IMR-90 (cell line): ENCODE data around the gene RIMS3. TPM values are rescaled to one million over a fixed set of nuclear protein-coding genes. Genes with fewer than 3 reads are reported as not detected.

ENCODE experiments used
- ATAC-seq: fragments of 200-7000 bp; cut with Tn5 transposase; 2 replicates; pipeline ENCODE4 v1.9.1; 2020; ENCODE audit warnings: low read depth, mild to moderate bottlenecking, moderate library complexity
- BruUV-seq: library from RNA; stranded (reverse); fragments of 400-500 nt; replicated peaks from 2 replicates; lab custom pipeline; 2021; lab: Mats Ljungman, UMichigan
- CTCF ChIA-PET: fragments of 300-600 bp; formaldehyde crosslinking; extraction: SDS; loops from one replicate; lab custom pipeline; 2021; ENCODE audit warnings: antibody characterized with exemption; lab: Yijun Ruan, JAX
- POLR2A ChIA-PET: fragments of 300-600 bp; sonication (Branson Sonifier 250); formaldehyde crosslinking; loops from one replicate; lab custom pipeline; 2022; ENCODE audit warnings: antibody characterized with exemption; ENCODE audit not compliant: unreplicated experiment; lab: Charles Lee
- DNase-seq: peaks from one replicate; pipeline ENCODE4 v3.0.0; 2013
- H2AFZ ChIP-seq: replicated peaks from 2 replicates; pipeline ENCODE3; 2013; ENCODE audit warnings: low read length, mild to moderate bottlenecking; ENCODE audit not compliant: poor library complexity
- H2AK5ac ChIP-seq: 2 replicates; pipeline ENCODE4 v1.6.1; 2013; ENCODE audit warnings: low read depth, low read length, inconsistent platforms
- H2AK9ac ChIP-seq: replicated peaks from 2 replicates; pipeline ENCODE3; 2013; ENCODE audit warnings: mild to moderate bottlenecking, low read depth, low read length, moderate library complexity; ENCODE audit not compliant: poor library complexity
- H2BK120ac ChIP-seq: 2 replicates; pipeline ENCODE4 v1.6.1; 2013; ENCODE audit warnings: low read depth, low read length, inconsistent platforms
- H2BK15ac ChIP-seq: 3 replicates; pipeline ENCODE4 v1.6.1; 2013; ENCODE audit warnings: low read depth, low read length, inconsistent platforms
- H2BK20ac ChIP-seq: 2 replicates; pipeline ENCODE4 v1.6.1; 2013; ENCODE audit warnings: low read depth, mild to moderate bottlenecking, inconsistent platforms, low read length, moderate library complexity
- H2BK5ac ChIP-seq: 2 replicates; pipeline ENCODE4 v1.6.1; 2013; ENCODE audit warnings: mild to moderate bottlenecking, low read depth, low read length, inconsistent platforms; ENCODE audit not compliant: poor library complexity, severe bottlenecking
- H3K14ac ChIP-seq: replicated peaks from 2 replicates; pipeline ENCODE4 v1.6.1; 2013; ENCODE audit warnings: low read depth, low read length, inconsistent platforms
- H3K18ac ChIP-seq: 2 replicates; pipeline ENCODE4 v1.6.1; 2013; ENCODE audit warnings: low read depth, low read length, control low read depth
- H3K23ac ChIP-seq: 2 replicates; pipeline ENCODE4 v1.6.1; 2013; ENCODE audit warnings: low read depth, low read length, inconsistent platforms
- H3K27ac ChIP-seq: 2 replicates; pipeline ENCODE4 v1.5.1; 2013; ENCODE audit warnings: mild to moderate bottlenecking, control low read depth, low read length; ENCODE audit not compliant: insufficient read depth
- H3K27me3 ChIP-seq: 2 replicates; pipeline ENCODE4 v1.6.1; 2013; ENCODE audit warnings: low read length; ENCODE audit not compliant: control insufficient read depth, insufficient read depth
- H3K36me3 ChIP-seq: 2 replicates; pipeline ENCODE4 v1.6.1; 2013; ENCODE audit warnings: low read length, mixed read lengths; ENCODE audit not compliant: control insufficient read depth, insufficient read depth
- H3K4ac ChIP-seq: 2 replicates; pipeline ENCODE4 v1.6.1; 2013; ENCODE audit warnings: low read depth, low read length, inconsistent platforms
- H3K4me1 ChIP-seq: 2 replicates; pipeline ENCODE4 v1.6.1; 2013; ENCODE audit warnings: low read length, mixed read lengths; ENCODE audit not compliant: control insufficient read depth, insufficient read depth
- H3K4me2 ChIP-seq: 2 replicates; pipeline ENCODE4 v1.6.1; 2013; ENCODE audit warnings: low read depth, mild to moderate bottlenecking, control low read depth, low read length, moderate library complexity
- H3K4me3 ChIP-seq: 2 replicates; pipeline ENCODE4 v1.5.1; 2013; ENCODE audit warnings: low read depth, mild to moderate bottlenecking, control low read depth, low read length, moderate library complexity; ENCODE audit not compliant: insufficient read depth
- H3K56ac ChIP-seq: 2 replicates; pipeline ENCODE4 v1.6.1; 2013; ENCODE audit warnings: low read length, inconsistent platforms; ENCODE audit not compliant: insufficient read depth; ENCODE audit errors: extremely low read depth
- H3K79me1 ChIP-seq, 2 experiments: 2 replicates each; pipeline ENCODE4 v1.6.1; 2013; ENCODE audit warnings: low read length in 2 of 2, inconsistent platforms in 1 of 2, low read depth in 1 of 2
- H3K9ac ChIP-seq: 2 replicates; pipeline ENCODE4 v1.6.1; 2013; ENCODE audit warnings: low read depth, low read length, control low read depth
- H3K9me1 ChIP-seq: 2 replicates; pipeline ENCODE4 v1.6.1; 2013; ENCODE audit warnings: low read length, inconsistent platforms; ENCODE audit not compliant: insufficient read depth
- H3K9me3 ChIP-seq: 2 replicates; pipeline ENCODE4 v1.6.1; 2013; ENCODE audit warnings: low read length; ENCODE audit not compliant: control insufficient read depth, insufficient read depth
- H4K20me1 ChIP-seq: 2 replicates; pipeline ENCODE4 v1.6.1; 2013; ENCODE audit warnings: low read length, inconsistent platforms; ENCODE audit not compliant: insufficient read depth
- H4K5ac ChIP-seq: 2 replicates; pipeline ENCODE4 v1.6.1; 2013; ENCODE audit warnings: mild to moderate bottlenecking, low read depth, low read length, control low read depth
- H4K8ac ChIP-seq, 2 experiments: 2 replicates each; pipeline ENCODE4 v1.6.1; 2013; ENCODE audit warnings: low read depth in 2 of 2, low read length in 2 of 2, control low read depth in 1 of 2, inconsistent platforms in 1 of 2
- H4K91ac ChIP-seq: 2 replicates; pipeline ENCODE4 v1.6.1; 2013; ENCODE audit warnings: low read depth, low read length, inconsistent platforms; ENCODE audit not compliant: insufficient read depth
- BHLHE40 ChIP-seq: fragments of 150-350 bp; IDR thresholded peaks from 2 replicates; pipeline ENCODE4 v1.6.1; 2016; ENCODE audit warnings: mild to moderate bottlenecking, low read depth, low read length
- CEBPB ChIP-seq: IDR thresholded peaks from 2 replicates; pipeline ENCODE4 v1.6.1; 2012; ENCODE audit warnings: low read depth, low read length, improper control_type of control experiment
- CHD1 ChIP-seq: IDR thresholded peaks from 2 replicates; pipeline ENCODE4 v1.6.1; 2012; ENCODE audit warnings: low read depth, low read length, improper control_type of control experiment
- CTCF ChIP-seq: conservative IDR thresholded peaks from 2 replicates; pipeline ENCODE4 v1.5.1; 2012; ENCODE audit warnings: mild to moderate bottlenecking, low read depth, low read length, improper control_type of control experiment
- ELK1 ChIP-seq: fragments of 150-350 bp; IDR thresholded peaks from 2 replicates; pipeline ENCODE4 v1.6.1; 2016; ENCODE audit warnings: low read depth, mild to moderate bottlenecking, low read length, moderate library complexity, borderline replicate concordance
- FOS ChIP-seq: fragments of 150-350 bp; IDR thresholded peaks from 2 replicates; pipeline ENCODE4 v1.6.1; 2016; ENCODE audit warnings: low read depth, low read length
- MAZ ChIP-seq: IDR thresholded peaks from 2 replicates; pipeline ENCODE4 v1.6.1; 2012; ENCODE audit warnings: low read depth, mild to moderate bottlenecking, low read length, improper control_type of control experiment, moderate library complexity, borderline replicate concordance
- MXI1 ChIP-seq: IDR thresholded peaks from 2 replicates; pipeline ENCODE4 v1.6.1; 2012; ENCODE audit warnings: low read depth, mild to moderate bottlenecking, low read length, moderate library complexity, borderline replicate concordance
- NFE2L2 ChIP-seq: fragments of 150-350 bp; IDR thresholded peaks from 2 replicates; pipeline ENCODE4 v1.6.1; 2016; ENCODE audit warnings: low read depth, mild to moderate bottlenecking, low read length
- POLR2A ChIP-seq: IDR thresholded peaks from 2 replicates; pipeline ENCODE4 v1.6.1; 2012; ENCODE audit warnings: mild to moderate bottlenecking, low read depth, low read length
- RAD21 ChIP-seq: IDR thresholded peaks from 2 replicates; pipeline ENCODE4 v1.6.1; 2012; ENCODE audit warnings: low read length, improper control_type of control experiment
- SMC3 ChIP-seq: fragments of 150-350 bp; IDR thresholded peaks from 2 replicates; pipeline ENCODE4 v1.6.1; 2016; ENCODE audit warnings: low read depth, mild to moderate bottlenecking, antibody characterized with exemption, low read length, moderate library complexity
- USF2 ChIP-seq: fragments of 150-350 bp; IDR thresholded peaks from 2 replicates; pipeline ENCODE4 v1.6.1; 2017; ENCODE audit warnings: mild to moderate bottlenecking, antibody characterized with exemption, low read length, low read depth
- WGBS, 2 experiments: methylation state at CpG; one replicate each; pipeline versions ENCODE4 v1.1.5 to v1.1.7; 2013; ENCODE audit warnings: missing lambda C conversion rate in 2 of 2; ENCODE audit not compliant: insufficient read length in 1 of 2; ENCODE audit errors: extremely low coverage in 2 of 2; 5-methylcytosine and 5-hydroxymethylcytosine counted together
- dilution Hi-C: fragments of 300-500 bp; cut with HindIII; formaldehyde crosslinking; loops from one replicate; pipeline ENCODE4 v1.14.3; 2018; ENCODE audit warnings: low sequenced_read_pairs; ENCODE audit not compliant: unreplicated experiment
- in situ Hi-C: fragments of 300-500 bp; cut with MboI; formaldehyde crosslinking; loops from 3 replicates; pipeline ENCODE4 v1.14.3; 2019; ENCODE audit warnings: low sequenced_read_pairs, inconsistent platforms, mixed read lengths
- intact Hi-C: fragments of 100-400 bp; cut with micrococcal nuclease; formaldehyde crosslinking; loops from 2 replicates; pipeline ENCODE4 v1.10.0; 2022
- polyA plus RNA-seq, 3 experiments: library from polyadenylated mRNA; depleted of rRNA; stranded (reverse); fragments of >200 nt; gene quantifications; 2 replicates each; pipeline ENCODE4 v1.2.3, GENCODE V29; 2012; ENCODE audit warnings: low replicate concordance in 1 of 3
- total RNA-seq: library from RNA; depleted of rRNA; stranded (reverse); fragments of >200 nt; gene quantifications from 2 replicates; pipeline ENCODE4 v1.2.3, GENCODE V29; 2012

Gene RIMS3
- total and polyA plus RNA-seq, 2 of the 4 experiments (the other 2 are of a cell fraction), result 0.10 to 0.36 TPM

DNA sequence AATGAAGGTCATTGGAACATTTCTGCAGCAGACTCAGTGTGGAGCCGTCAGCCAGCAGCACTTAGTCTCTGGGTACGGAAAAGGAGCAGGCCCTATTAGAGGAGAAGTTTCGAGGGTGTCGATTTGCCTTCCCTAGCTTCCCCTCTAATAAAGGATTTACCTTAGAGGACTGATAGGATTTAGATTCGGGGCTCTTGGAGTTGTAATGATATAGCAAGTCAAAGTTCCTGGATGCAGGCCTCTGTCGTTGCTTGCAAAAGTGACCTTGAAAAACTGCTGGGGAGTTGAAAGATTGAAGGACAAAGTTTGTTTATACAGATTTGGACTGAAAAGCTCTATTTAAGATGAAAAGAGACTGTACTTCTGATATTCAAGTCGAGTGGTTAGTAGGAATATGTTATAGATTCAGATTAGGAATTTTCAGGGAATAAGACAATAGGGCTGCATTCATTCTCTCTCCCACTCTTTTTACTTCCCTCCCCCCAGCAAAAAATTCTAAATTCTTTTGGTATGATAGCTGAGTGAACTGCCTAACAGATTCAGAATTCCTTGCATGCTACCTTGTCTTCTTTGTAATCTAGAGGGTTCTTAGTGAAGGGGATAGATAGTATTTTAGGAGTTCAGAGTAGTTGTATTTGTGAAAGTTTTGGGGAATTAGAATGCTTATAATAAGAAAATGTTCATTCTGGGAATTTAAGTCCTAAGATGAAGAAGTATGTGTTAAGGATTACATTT lies 45.3 kb upstream of the RIMS3 start:
- H3K4ac ChIP-seq, result peak overlapping the region; percentile 17; the same call in 1 of the 2 replicates
- H3K4me2 ChIP-seq, result peak overlapping the region; percentile 86
- H4K5ac ChIP-seq, result peak overlapping the region; percentile 57
- H2BK5ac ChIP-seq, result peak overlapping the region; percentile 89
- ChIA-PET CTCF (interaction anchor here (1.2 kb wide), 1 partner anchor 9 kb away, joined by 3 read pairs; no protein-coding TSS in a partner anchor), POLR2A (interaction anchor here (0.6 to 1.4 kb wide), 2 partner anchors 19 to 1568 kb away, joined by 3 read pairs; partner anchors contain the start of gene NFYC)
- no peaks in the 10 kb centered on the region for H4K20me1 ChIP-seq
- H3K9ac ChIP-seq, result peak overlapping the region; percentile 68
- peaks cover 3% of the 10 kb centered on the region for H3K4me1 ChIP-seq
- H3K56ac ChIP-seq, result peak overlapping the region; percentile 50; the same call in 1 of the 2 replicates
- H3K36me3 ChIP-seq, result no peaks in the 10 kb centered on the region
- no peak overlapping the region for H2AK5ac ChIP-seq
- ATAC-seq (0 out of 2 replicates have a peak, but pooled peaks have one; percentile 6), DNase-seq (no peak)
- H2BK20ac ChIP-seq, result peak overlapping the region; percentile 22; the same call in 1 of the 2 replicates
- BruUV-seq, result no TSS peak
- no peak overlapping the region for H4K91ac ChIP-seq
- peaks cover 5% of the 10 kb centered on the region for H3K9me1 ChIP-seq
- H3K23ac ChIP-seq, result peak overlapping the region; percentile 72; the same call in 1 of the 2 replicates
- no peak overlapping the region for H2BK15ac ChIP-seq
- H4K8ac ChIP-seq, result peak overlapping the region in 1 of 2 experiments; percentile 28; a peak in 2 of 4 replicates
- H3K27ac ChIP-seq, result peak overlapping the region; percentile 73; the same call in 1 of the 2 replicates
- H3K27me3 ChIP-seq, result no peaks in the 10 kb centered on the region
- H2BK120ac ChIP-seq, result peak overlapping the region; percentile 79
- peak overlapping the region; percentile 21 for H3K18ac ChIP-seq
- H2AFZ ChIP-seq, result no peak overlapping the region
- dilution Hi-C loops (no loop called here), in situ Hi-C loops (no loop called here), intact Hi-C loops (no loop called here)
- 0% methylated on average over 1 of the region's 7 CpGs; no CpG with 5 or more reads in 1 of the 2 experiments for WGBS, 2 experiments
- H3K9me3 ChIP-seq, result no peaks in the 10 kb centered on the region
- H3K14ac ChIP-seq, result peak overlapping the region; percentile 56; the same call in 1 of the 2 replicates
- peaks cover 26 to 54% of the 10 kb centered on the region in 2 experiments; a peak in 3 of 4 replicates for H3K79me1 ChIP-seq
- H2AK9ac ChIP-seq, result no peak overlapping the region
- H3K4me3 ChIP-seq, result no peak overlapping the region; the same call in 1 of the 2 replicates
- TF ChIP-seq NFE2L2 (no peak), RAD21 (no peak), CTCF (no peak), POLR2A (no peak), FOS (no peak), CHD1 (no peak), CEBPB (no peak), MXI1 (no peak), BHLHE40 (no peak), SMC3 (no peak), USF2 (no peak), ELK1 (no peak), MAZ (no peak)
